Measurements from ENCODE around the gene PSMD1. TPM values are rescaled to one million over a fixed set of nuclear protein-coding genes. Genes with fewer than 3 reads are reported as not detected.

The PSMD1 gene
- polyA plus RNA-seq, 1 donor (not counting 4 experiments of a cell fraction or from before 2014, with no cell fraction given) = 262 TPM

- no peak overlapping the region for H3K9ac ChIP-seq (ENCODE audit: control insufficient read depth, extremely low read depth, insufficient read depth, low read length)
- H3K4me3 ChIP-seq (ENCODE audit: control insufficient read depth in 2 of 3, extremely low read depth in 1 of 3, insufficient read depth in 2 of 3, low read depth in 1 of 3, low read length in 3 of 3) = no peak overlapping the region
- no peaks in the 10 kb centered on the region for H3K79me2 ChIP-seq (ENCODE audit: control insufficient read depth, insufficient read depth, low read length)
- H2AFZ ChIP-seq (ENCODE audit: control insufficient read depth, low read length) = no peak overlapping the region
- dilution Hi-C loops (cut with MboI; ENCODE audit: extremely low pct_ligation_motif_present, low sequenced_read_pairs) = no loop called here
- H3K4me2 ChIP-seq (ENCODE audit: control insufficient read depth, extremely low read depth, insufficient read depth, low read depth, low read length) = peak overlapping the region; percentile 29
- no peaks in the 10 kb centered on the region for H4K20me1 ChIP-seq (ENCODE audit: control insufficient read depth, extremely low read depth, insufficient read depth, low read length)
- no peaks in the 10 kb centered on the region for H3K9me1 ChIP-seq (ENCODE audit: control insufficient read depth, extremely low read depth, insufficient read depth, low read length)
- TF ChIP-seq EZH2 (IDR thresholded peaks at IDR 0.05; ENCODE audit: low read length) (peak; percentile 75), CTCF (optimal IDR thresholded peaks at IDR 0.05 in 1 of 3, IDR thresholded peaks at IDR 0.05 in 1 of 3, conservative IDR thresholded peaks at IDR 0.05 in 1 of 3; ENCODE audit: extremely low read depth in 1 of 3, insufficient read depth in 2 of 3, low read length in 3 of 3) (peak in 1 of 3 experiments; percentile 22)
- no peaks in the 10 kb centered on the region for H3K4me1 ChIP-seq (ENCODE audit: control insufficient read depth, extremely low read depth, insufficient read depth, low read length)
- no peaks in the 10 kb centered on the region for H3K36me3 ChIP-seq (ENCODE audit: control insufficient read depth in 2 of 2, extremely low read depth in 1 of 2, insufficient read depth in 2 of 2, low read length in 2 of 2)
- peaks cover 51% of the 10 kb centered on the region for H3K27me3 ChIP-seq (ENCODE audit: control insufficient read depth, extremely low read depth, insufficient read depth, low read length)
- no peak for DNase-seq (ENCODE audit: low read depth, low spot score)
- no peak for FAIRE-seq
- H3K27ac ChIP-seq (ENCODE audit: control insufficient read depth, insufficient read depth, low read length) = no peak overlapping the region
- no peaks in the 10 kb centered on the region for H3K9me3 ChIP-seq (ENCODE audit: control insufficient read depth, low read depth, low read length)
Observed at GRCh38 chr2:231037731-231038482, 18.8 kb upstream of the PSMD1 start.

- H3K9ac ChIP-seq (ENCODE audit: control insufficient read depth, extremely low read depth, insufficient read depth, low read length) = no peak overlapping the region
- no peak overlapping the region for H3K4me2 ChIP-seq (ENCODE audit: control insufficient read depth, extremely low read depth, insufficient read depth, low read depth, low read length)
- H3K27me3 ChIP-seq (ENCODE audit: control insufficient read depth, extremely low read depth, insufficient read depth, low read length) = peaks cover 51% of the 10 kb centered on the region
- no peaks in the 10 kb centered on the region for H3K9me1 ChIP-seq (ENCODE audit: control insufficient read depth, extremely low read depth, insufficient read depth, low read length)
- no peaks in the 10 kb centered on the region for H4K20me1 ChIP-seq (ENCODE audit: control insufficient read depth, extremely low read depth, insufficient read depth, low read length)
- no peaks in the 10 kb centered on the region for H3K79me2 ChIP-seq (ENCODE audit: control insufficient read depth, insufficient read depth, low read length)
- H3K4me3 ChIP-seq (ENCODE audit: control insufficient read depth in 2 of 3, extremely low read depth in 1 of 3, insufficient read depth in 2 of 3, low read depth in 1 of 3, low read length in 3 of 3) = no peak overlapping the region
- no peak for DNase-seq (ENCODE audit: low read depth, low spot score)
- no peak overlapping the region for H2AFZ ChIP-seq (ENCODE audit: control insufficient read depth, low read length)
- no peaks in the 10 kb centered on the region for H3K4me1 ChIP-seq (ENCODE audit: control insufficient read depth, extremely low read depth, insufficient read depth, low read length)
- H3K27ac ChIP-seq (ENCODE audit: control insufficient read depth, insufficient read depth, low read length) = no peak overlapping the region
- H3K9me3 ChIP-seq (ENCODE audit: control insufficient read depth, low read depth, low read length) = no peaks in the 10 kb centered on the region
- no peak for FAIRE-seq
- TF ChIP-seq CTCF (optimal IDR thresholded peaks at IDR 0.05 in 1 of 3, IDR thresholded peaks at IDR 0.05 in 1 of 3, conservative IDR thresholded peaks at IDR 0.05 in 1 of 3; ENCODE audit: extremely low read depth in 1 of 3, insufficient read depth in 2 of 3, low read length in 3 of 3) = no peak
- TF ChIP-seq EZH2 (IDR thresholded peaks at IDR 0.05; ENCODE audit: low read length) = peak; percentile 50
- dilution Hi-C loops (cut with MboI; ENCODE audit: extremely low pct_ligation_motif_present, low sequenced_read_pairs) = no loop called here
- H3K36me3 ChIP-seq (ENCODE audit: control insufficient read depth in 2 of 2, extremely low read depth in 1 of 2, insufficient read depth in 2 of 2, low read length in 2 of 2) = no peaks in the 10 kb centered on the region
Observed at GRCh38 chr2:231038483-231039293, 18.0 kb upstream of the PSMD1 start.
